Transverse colon (tissue), 4 donors: ENCODE measurements around the gene APOBEC3H.

Experiments
- EP300 ChIP-seq: sonication (generic); formaldehyde crosslinking; IDR thresholded peaks from one replicate; pipeline ENCODE4 v1.6.1; 2017; ENCODE audit warnings: antibody characterized with exemption, low read depth
- POLR2A ChIP-seq: fragments of 450-650 bp; IDR thresholded peaks from one replicate; pipeline ENCODE4 v1.6.1; 2016; ENCODE audit warnings: antibody characterized with exemption, mild to moderate bottlenecking, moderate library complexity
- POLR2AphosphoS5 ChIP-seq, 3 donors: sonication (generic); formaldehyde crosslinking; IDR thresholded peaks; one replicate each; pipeline ENCODE4 v1.6.1; 2016; ENCODE audit warnings: antibody characterized with exemption in 3 of 3
- TF ChIP-seq, protein P1 (sequence below), 5 experiments: fragments of 200-600 bp in 3 of 5; fragments of 450-650 bp in 2 of 5; sonication (generic) in 3 of 5; IDR thresholded peaks; 1 replicate in 2 of 5; 2 replicates in 3 of 5; pipeline ENCODE4 v1.5.1; 2016 to 2017; ENCODE audit warnings: antibody characterized with exemption in 5 of 5, inconsistent platforms in 3 of 5, mild to moderate bottlenecking in 2 of 5, moderate library complexity in 1 of 5

DNA sequence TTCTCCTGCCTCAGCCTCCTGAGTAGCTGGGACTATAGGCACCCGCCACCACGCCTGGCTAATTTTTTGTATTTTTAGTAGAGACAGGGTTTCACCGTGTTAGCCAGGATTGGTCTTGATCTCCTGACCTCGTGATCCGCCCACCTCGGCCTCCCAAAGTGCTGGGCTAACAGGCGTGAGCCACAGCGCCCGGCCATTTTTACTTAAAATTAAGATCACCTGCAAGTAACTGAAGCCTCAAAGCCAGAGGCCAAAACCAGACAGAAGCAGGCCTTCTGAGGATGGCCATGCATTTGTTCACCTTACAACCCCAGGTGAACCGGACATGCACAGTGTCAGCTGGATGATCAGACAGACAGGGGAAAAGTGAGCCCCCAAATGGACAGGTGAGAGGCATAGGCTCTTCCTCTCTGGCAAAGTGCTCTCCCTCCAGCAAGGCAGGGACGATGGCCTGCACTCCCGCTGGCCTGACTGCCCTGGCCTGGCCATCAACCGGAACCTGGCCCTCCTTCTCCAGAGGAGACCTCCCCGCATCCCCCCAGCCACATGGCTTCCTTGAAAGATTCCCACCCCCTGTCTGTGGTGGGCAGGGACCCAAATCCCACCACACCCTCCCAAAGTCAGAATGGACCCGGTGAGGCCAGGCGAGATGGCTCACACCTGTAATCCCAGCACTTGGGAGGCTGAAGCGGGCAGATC is 25.9 kb downstream of the APOBEC3H start:
- TF ChIP-seq, protein P1, sequence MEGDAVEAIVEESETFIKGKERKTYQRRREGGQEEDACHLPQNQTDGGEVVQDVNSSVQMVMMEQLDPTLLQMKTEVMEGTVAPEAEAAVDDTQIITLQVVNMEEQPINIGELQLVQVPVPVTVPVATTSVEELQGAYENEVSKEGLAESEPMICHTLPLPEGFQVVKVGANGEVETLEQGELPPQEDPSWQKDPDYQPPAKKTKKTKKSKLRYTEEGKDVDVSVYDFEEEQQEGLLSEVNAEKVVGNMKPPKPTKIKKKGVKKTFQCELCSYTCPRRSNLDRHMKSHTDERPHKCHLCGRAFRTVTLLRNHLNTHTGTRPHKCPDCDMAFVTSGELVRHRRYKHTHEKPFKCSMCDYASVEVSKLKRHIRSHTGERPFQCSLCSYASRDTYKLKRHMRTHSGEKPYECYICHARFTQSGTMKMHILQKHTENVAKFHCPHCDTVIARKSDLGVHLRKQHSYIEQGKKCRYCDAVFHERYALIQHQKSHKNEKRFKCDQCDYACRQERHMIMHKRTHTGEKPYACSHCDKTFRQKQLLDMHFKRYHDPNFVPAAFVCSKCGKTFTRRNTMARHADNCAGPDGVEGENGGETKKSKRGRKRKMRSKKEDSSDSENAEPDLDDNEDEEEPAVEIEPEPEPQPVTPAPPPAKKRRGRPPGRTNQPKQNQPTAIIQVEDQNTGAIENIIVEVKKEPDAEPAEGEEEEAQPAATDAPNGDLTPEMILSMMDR (IDR thresholded peaks at IDR 0.05) = no peak
- no peak for TF ChIP-seq POLR2AphosphoS5 (IDR thresholded peaks at IDR 0.05)
- TF ChIP-seq POLR2A = no peak
- TF ChIP-seq EP300 = no peak
